ENCODE measurements around the gene ZFX.

The ZFX gene

GRCh38 chrX:24215272-24215671 lies 65.7 kb downstream of the ZFX start:
- H3K4me3 ChIP-seq (ENCODE audit: control insufficient read depth, low read depth, low read length), result no peak overlapping the region
- no peak for DNase-seq (ENCODE audit: low read depth)
- TF ChIP-seq CTCF (conservative IDR thresholded peaks at IDR 0.05; ENCODE audit: control insufficient read depth, insufficient read depth, low read depth, low read length), result no peak

- no peak for TF ChIP-seq CTCF (conservative IDR thresholded peaks at IDR 0.05; ENCODE audit: control insufficient read depth, insufficient read depth, low read depth, low read length)
- no peak for DNase-seq (ENCODE audit: low read depth)
- H3K4me3 ChIP-seq (ENCODE audit: control insufficient read depth, low read depth, low read length), result no peak overlapping the region
Observed at GRCh38 chrX:24216037-24216436, 66.5 kb downstream of the ZFX start.

DNA sequence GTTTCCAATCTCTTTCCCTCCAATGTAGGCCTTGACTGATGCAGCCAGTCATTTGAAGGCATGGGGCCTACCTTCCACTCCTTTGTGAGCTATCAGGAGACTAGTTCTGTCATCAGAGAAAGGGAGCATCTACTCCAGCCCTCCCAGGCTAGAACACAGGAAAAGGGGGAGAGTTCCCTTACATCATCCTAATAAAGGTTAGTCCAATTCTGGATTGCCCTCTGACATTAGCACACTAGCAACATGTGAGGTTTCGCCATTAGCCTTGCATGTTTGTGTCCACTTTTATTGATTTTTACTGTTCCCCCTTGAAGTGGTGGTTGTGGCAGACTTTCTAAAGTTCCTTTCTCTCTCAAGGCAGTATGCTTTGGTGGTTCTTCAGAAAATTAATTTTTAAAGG lies 67.3 kb downstream of the ZFX start:
- no peak overlapping the region for H3K4me3 ChIP-seq (ENCODE audit: control insufficient read depth, low read depth, low read length)
- TF ChIP-seq CTCF (conservative IDR thresholded peaks at IDR 0.05; ENCODE audit: control insufficient read depth, insufficient read depth, low read depth, low read length), result no peak
- no peak for DNase-seq (ENCODE audit: low read depth)

DNA sequence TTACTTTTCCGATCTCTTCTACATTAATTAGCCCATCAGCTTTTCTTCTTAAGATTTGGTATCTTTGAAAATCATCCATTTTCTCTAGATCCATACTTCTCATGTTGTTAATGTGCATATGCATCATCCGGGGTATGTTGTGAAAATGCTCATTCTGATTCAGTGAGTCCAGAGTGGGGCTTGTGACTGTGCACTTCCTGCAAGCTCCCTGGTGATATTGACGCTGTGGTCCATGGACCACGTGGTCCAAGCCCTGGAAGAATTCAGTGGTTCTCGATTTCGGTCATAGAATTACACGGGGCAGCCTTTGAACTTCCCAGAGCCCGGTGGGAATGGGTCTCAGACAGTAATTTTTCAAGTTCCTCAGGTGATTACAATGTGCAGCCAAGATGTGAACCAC lies 69.8 kb downstream of the ZFX start:
- DNase-seq (ENCODE audit: low read depth), result no peak
- TF ChIP-seq CTCF (conservative IDR thresholded peaks at IDR 0.05; ENCODE audit: control insufficient read depth, insufficient read depth, low read depth, low read length), result no peak
- H3K4me3 ChIP-seq (ENCODE audit: control insufficient read depth, low read depth, low read length), result no peak overlapping the region

DNA sequence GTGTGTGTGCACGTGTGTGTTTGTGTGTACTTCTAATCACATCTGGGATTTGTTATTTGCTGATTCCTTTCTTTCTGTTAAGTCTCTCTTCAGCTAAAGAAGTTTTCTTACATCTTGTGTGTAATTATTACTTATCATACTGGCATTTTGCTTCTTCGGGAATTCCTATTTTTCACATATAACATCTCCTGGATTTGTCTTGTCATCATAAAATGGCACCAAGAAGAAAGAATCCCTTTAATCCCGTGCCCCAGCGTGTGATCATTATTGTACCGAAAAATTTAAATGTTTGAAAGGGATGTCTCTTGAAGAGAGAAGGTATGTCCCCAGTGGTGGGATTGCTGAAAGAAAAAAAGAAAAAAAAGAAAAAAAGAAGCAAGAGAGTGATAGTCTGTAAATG lies 72.3 kb downstream of the ZFX start:
- DNase-seq (ENCODE audit: low read depth), result no peak
- no peak for TF ChIP-seq CTCF (conservative IDR thresholded peaks at IDR 0.05; ENCODE audit: control insufficient read depth, insufficient read depth, low read depth, low read length)
- H3K4me3 ChIP-seq (ENCODE audit: control insufficient read depth, low read depth, low read length), result no peak overlapping the region

DNA sequence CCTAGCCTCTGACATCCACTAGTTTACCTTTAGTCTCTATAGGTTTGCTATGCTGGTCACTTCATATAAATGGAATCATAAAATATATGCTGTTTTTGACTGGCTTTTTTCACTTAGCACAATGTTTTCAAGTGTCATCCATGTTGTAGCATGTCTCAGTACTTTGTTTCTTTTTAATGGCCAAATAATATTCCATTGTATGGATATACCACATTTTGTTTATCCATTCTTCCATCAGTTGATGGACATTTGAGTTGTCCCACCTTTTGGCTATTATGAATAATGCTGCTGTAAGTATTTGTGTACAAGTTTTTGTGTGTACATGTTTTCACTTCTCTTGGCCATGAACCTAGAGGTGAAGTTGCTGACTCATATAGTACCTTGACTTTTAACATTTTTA lies 75.7 kb downstream of the ZFX start:
- no peak for DNase-seq (ENCODE audit: low read depth)
- no peak for TF ChIP-seq CTCF (conservative IDR thresholded peaks at IDR 0.05; ENCODE audit: control insufficient read depth, insufficient read depth, low read depth, low read length)

GRCh38 chrX:24226176-24226575 lies 76.6 kb downstream of the ZFX start:
- no peak overlapping the region for H3K4me3 ChIP-seq (ENCODE audit: control insufficient read depth, low read depth, low read length)
- DNase-seq (ENCODE audit: low read depth), result no peak
- TF ChIP-seq CTCF (conservative IDR thresholded peaks at IDR 0.05; ENCODE audit: control insufficient read depth, insufficient read depth, low read depth, low read length), result no peak

More for the DNA sequence above, 75.7 kb downstream of the ZFX start:
- H3K4me3 ChIP-seq (ENCODE audit: control insufficient read depth, low read depth, low read length), result no peak overlapping the region

Measured in fibroblast of mammary gland (primary cell).